BJ (cell line): ENCODE results near the gene ADRM1. TPM values are rescaled to one million over a fixed set of nuclear protein-coding genes. Genes with fewer than 3 reads are reported as not detected.

Experiments
- CTCF ChIA-PET: fragments of 350-600 bp; formaldehyde crosslinking; extraction: SDS; loops from one replicate; lab custom pipeline; 2021; ENCODE audit warnings: antibody characterized with exemption, inconsistent platforms; lab: Yijun Ruan, JAX
- POLR2A ChIA-PET: fragments of 300-600 bp; sonication (Branson Sonifier 250); formaldehyde crosslinking; extraction: SDS; loops from one replicate; lab custom pipeline; 2021; ENCODE audit warnings: antibody characterized with exemption; lab: Charles Lee
- DNase-seq: peaks from one replicate; pipeline ENCODE4 v3.0.0-alpha.2; 2011; ENCODE audit warnings: low read depth
- H3K27me3 ChIP-seq: 2 replicates; pipeline ENCODE4 v1.6.0; 2011; ENCODE audit warnings: low read length; ENCODE audit not compliant: control insufficient read depth, insufficient read depth
- H3K36me3 ChIP-seq: 2 replicates; pipeline ENCODE4 v1.5.1; 2011; ENCODE audit warnings: low read length; ENCODE audit not compliant: control insufficient read depth, insufficient read depth
- H3K4me3 ChIP-seq: 2 replicates; pipeline ENCODE4 v1.5.1; 2011; ENCODE audit warnings: low read depth, mild to moderate bottlenecking, control low read depth, low read length
- CTCF ChIP-seq: IDR thresholded peaks from 2 replicates; pipeline ENCODE4 v1.5.1; 2011; ENCODE audit warnings: low read depth, mild to moderate bottlenecking, control low read depth, inconsistent platforms, low read length, moderate library complexity; ENCODE audit not compliant: insufficient read depth
- polyA plus RNA-seq: library from polyadenylated mRNA; depleted of rRNA; stranded (reverse); fragments of >200 nt; gene quantifications from 2 replicates; pipeline ENCODE4 v1.2.3, GENCODE V29; 2011

Gene ADRM1
- polyA plus RNA-seq, 1 experiment: 115 TPM

- no peak for TF ChIP-seq CTCF
- CTCF ChIA-PET: interaction anchor here (0.8 to 1.4 kb wide), 2 partner anchors 10 to 27 kb away, joined by 3 to 4 read pairs; no protein-coding TSS in a partner anchor
- POLR2A ChIA-PET: no interaction called here
- H3K36me3 ChIP-seq: no peaks in the 10 kb centered on the region
- H3K4me3 ChIP-seq: no peak overlapping the region
- no peak for DNase-seq
- H3K27me3 ChIP-seq: no peaks in the 10 kb centered on the region
Measured at GRCh38 chr20:62354811-62355341, 52.1 kb downstream of the ADRM1 start.

DNA sequence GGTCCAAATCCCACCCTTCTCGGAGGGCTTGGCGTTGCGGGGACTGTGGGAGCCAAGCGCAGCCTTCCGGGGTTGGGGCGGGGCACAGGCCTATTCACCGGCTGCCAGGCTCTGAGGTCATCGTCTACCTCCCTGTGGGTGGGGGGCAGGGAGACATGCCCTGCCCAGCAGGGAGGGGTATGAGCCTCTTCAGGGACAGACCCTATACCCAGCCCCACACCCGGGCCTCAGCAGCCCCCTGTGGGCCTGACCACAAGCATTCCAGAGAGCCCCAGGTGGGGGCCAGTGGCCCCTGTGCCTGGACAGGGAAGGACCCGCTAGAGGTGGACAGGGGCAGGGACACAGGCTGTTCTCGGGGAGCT lies 52.7 kb downstream of the ADRM1 start:
- H3K27me3 ChIP-seq: no peaks in the 10 kb centered on the region
- no peak overlapping the region for H3K4me3 ChIP-seq
- POLR2A ChIA-PET: no interaction called here
- H3K36me3 ChIP-seq: no peaks in the 10 kb centered on the region
- no peak for DNase-seq
- CTCF ChIA-PET: interaction anchor here (0.8 to 1.4 kb wide), 2 partner anchors 9 to 28 kb away, joined by 3 to 4 read pairs; no protein-coding TSS in a partner anchor
- TF ChIP-seq CTCF: no peak

DNA sequence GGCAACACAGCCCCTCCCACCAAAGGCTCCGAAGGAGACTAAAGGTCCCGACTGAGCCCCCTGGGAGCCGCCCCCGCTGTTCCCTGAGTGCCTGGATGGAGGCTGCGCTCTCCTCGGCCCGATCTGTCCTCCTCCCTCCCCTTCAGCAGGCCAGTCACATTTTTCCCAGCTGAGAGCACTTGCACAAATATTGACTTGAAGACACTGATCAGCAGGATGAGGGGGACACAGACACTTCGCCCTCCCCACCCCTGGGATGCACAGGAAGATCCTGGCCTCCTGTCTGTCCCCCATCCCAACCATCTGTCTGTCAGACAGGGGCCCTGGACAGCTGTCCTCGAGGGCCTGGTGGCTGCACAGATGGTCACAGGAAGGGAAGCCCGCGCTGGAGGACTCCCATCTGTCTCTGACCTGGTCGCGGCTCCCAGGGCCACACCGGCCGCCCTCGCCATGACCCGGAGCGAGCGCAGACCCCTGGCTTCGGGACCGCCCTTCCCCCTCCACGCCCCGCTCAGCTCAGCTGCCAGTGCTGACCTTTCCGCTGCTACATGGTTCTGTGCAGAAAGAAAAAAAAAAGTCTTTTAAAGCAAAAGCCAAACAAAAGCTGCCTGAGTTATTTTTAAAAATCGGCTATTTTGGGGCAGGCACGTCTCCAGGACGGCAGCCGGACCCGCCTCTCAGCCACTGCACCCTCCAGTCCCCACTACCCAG lies 53.2 kb downstream of the ADRM1 start:
- no peak overlapping the region for H3K4me3 ChIP-seq
- POLR2A ChIA-PET: no interaction called here
- H3K27me3 ChIP-seq: no peaks in the 10 kb centered on the region
- CTCF ChIA-PET: interaction anchor here (0.8 to 1.6 kb wide), 4 partner anchors 9 to 54 kb away, joined by 3 to 4 read pairs (median 4); partner anchors contain the start of gene ADRM1
- H3K36me3 ChIP-seq: no peaks in the 10 kb centered on the region
- TF ChIP-seq CTCF: no peak
- no peak for DNase-seq

DNA sequence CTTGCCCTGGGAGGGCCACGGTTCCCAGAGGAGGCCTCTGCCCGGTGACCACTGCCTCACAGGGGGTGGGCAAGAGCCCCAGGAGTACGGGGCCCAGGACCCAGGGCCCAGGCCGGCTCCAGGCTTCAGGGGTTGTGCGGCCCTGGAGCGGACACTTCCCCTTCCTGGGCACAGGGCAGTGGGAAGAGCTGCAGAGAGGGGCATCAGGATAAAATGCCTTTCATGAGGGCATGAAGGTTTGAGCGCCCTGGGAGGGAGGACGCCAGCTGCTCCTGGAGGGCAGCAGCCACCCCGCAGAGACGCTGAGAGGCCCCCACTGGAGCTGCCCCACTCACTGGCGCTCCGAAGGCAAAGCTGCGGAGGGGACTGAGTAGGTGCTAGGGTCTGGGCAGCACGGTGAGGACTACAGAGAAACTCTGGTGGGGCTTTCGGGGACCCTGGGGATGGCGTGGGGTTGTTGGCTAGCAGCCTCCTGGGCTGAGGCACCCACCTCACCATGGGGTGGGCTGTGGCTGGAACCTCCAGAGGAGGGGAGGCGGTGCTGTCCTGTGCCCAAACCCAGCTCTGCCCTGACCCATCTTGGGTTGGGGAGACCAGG lies 53.9 kb downstream of the ADRM1 start:
- DNase-seq: no peak
- ChIA-PET POLR2A (no interaction called here), CTCF (interaction anchor here (0.8 to 1.6 kb wide), 2 partner anchors 19 to 54 kb away, joined by 3 to 4 read pairs; partner anchors contain the start of gene ADRM1)
- H3K27me3 ChIP-seq: no peaks in the 10 kb centered on the region
- no peak overlapping the region for H3K4me3 ChIP-seq
- H3K36me3 ChIP-seq: no peaks in the 10 kb centered on the region
- TF ChIP-seq CTCF: no peak

- TF ChIP-seq CTCF: no peak
- no peaks in the 10 kb centered on the region for H3K27me3 ChIP-seq
- ChIA-PET CTCF (interaction anchor here (0.8 to 1.6 kb wide), 3 partner anchors 12 to 55 kb away, joined by 3 to 4 read pairs (median 3); partner anchors contain the start of gene ADRM1), POLR2A (no interaction called here)
- no peak for DNase-seq
- no peaks in the 10 kb centered on the region for H3K36me3 ChIP-seq
- H3K4me3 ChIP-seq: no peak overlapping the region
Measured at GRCh38 chr20:62357187-62357667, 54.4 kb downstream of the ADRM1 start.
